Measurements from ENCODE around the gene RXYLT1. TPM values are rescaled to one million over a fixed set of nuclear protein-coding genes. Genes with fewer than 3 reads are reported as not detected.

The RXYLT1 gene
- polyA plus RNA-seq, 6 donors from 2014 or later, result 14.3 to 30.2 (median 18.6) TPM

GRCh38 chr12:63766498-63766897, 13.2 kb upstream of the RXYLT1 start:
- peaks cover 3 to 5% (median 5%) of the 10 kb centered on the region in 3 donors for H3K4me1 Mint-ChIP-seq
- DNase-seq, result no peak
- H3K36me3 Mint-ChIP-seq, result peaks cover 0 to 7% of the 10 kb centered on the region in 2 donors
- H3K4me3 Mint-ChIP-seq, result no peak overlapping the region
- H3K27me3 Mint-ChIP-seq, result peaks cover 0 to 11% (median 0%) of the 10 kb centered on the region in 3 donors
- no peak for ATAC-seq (ENCODE audit: low read depth in 2 of 2)
- no peak overlapping the region for H3K27ac Mint-ChIP-seq
- H3K9me3 Mint-ChIP-seq, result peaks cover 0 to 27% (median 13%) of the 10 kb centered on the region in 7 donors

GRCh38 chr12:63770375-63770774, 9.3 kb upstream of the RXYLT1 start:
- Mint-ChIP-seq H3K9me3 (peaks cover 0 to 27% (median 13%) of the 10 kb centered on the region in 7 donors), H3K27me3 (peaks cover 0 to 9% (median 0%) of the 10 kb centered on the region in 3 donors), H3K4me3 (peak overlapping the region in 1 of 8 donors; percentile 29), H3K4me1 (peaks cover 3 to 5% (median 5%) of the 10 kb centered on the region in 3 donors), H3K36me3 (peaks cover 0 to 7% of the 10 kb centered on the region in 2 donors), H3K27ac (no peak overlapping the region)
- ATAC-seq (ENCODE audit: low read depth in 2 of 2), result no peak
- no peak for DNase-seq

- Mint-ChIP-seq H3K27me3 (peaks cover 0 to 9% (median 4%) of the 10 kb centered on the region in 3 donors), H3K36me3 (peaks cover 0 to under 1% of the 10 kb centered on the region in 2 donors), H3K4me3 (peak overlapping the region in 1 of 8 donors; percentile 87), H3K4me1 (peaks cover 12 to 16% (median 13%) of the 10 kb centered on the region in 3 donors), H3K9me3 (no peaks in the 10 kb centered on the region), H3K27ac (no peak overlapping the region)
- no peak for DNase-seq
- no peak for ATAC-seq (ENCODE audit: low read depth in 2 of 2)
Measured at GRCh38 chr12:63777340-63777739, 2.4 kb upstream of the RXYLT1 start.

GRCh38 chr12:63782466-63782865, 2.8 kb downstream of the RXYLT1 start:
- H3K27me3 Mint-ChIP-seq, result no peaks in the 10 kb centered on the region

GRCh38 chr12:63787306-63787705, 7.6 kb downstream of the RXYLT1 start:
- DNase-seq (no peak), ATAC-seq (ENCODE audit: low read depth in 2 of 2) (no peak)
- Mint-ChIP-seq H3K27me3 (no peaks in the 10 kb centered on the region), H3K4me1 (peaks cover 0 to 13% (median 6%) of the 10 kb centered on the region in 3 donors), H3K4me3 (no peak overlapping the region), H3K27ac (no peak overlapping the region), H3K36me3 (peaks cover 39 to 42% of the 10 kb centered on the region in 2 donors), H3K9me3 (no peaks in the 10 kb centered on the region)

More at GRCh38 chr12:63782466-63782865, 2.8 kb downstream of the RXYLT1 start:
- no peak for DNase-seq
- no peak for ATAC-seq (ENCODE audit: low read depth in 2 of 2)
- peaks cover 12 to 20% (median 13%) of the 10 kb centered on the region in 3 donors for H3K4me1 Mint-ChIP-seq
- peaks cover 19 to 27% of the 10 kb centered on the region in 2 donors for H3K36me3 Mint-ChIP-seq
- H3K9me3 Mint-ChIP-seq, result no peaks in the 10 kb centered on the region
- peak overlapping the region in 1 of 8 donors; percentile 87 for H3K4me3 Mint-ChIP-seq
- no peak overlapping the region for H3K27ac Mint-ChIP-seq

- H3K36me3 Mint-ChIP-seq, result peaks cover 21 to 30% of the 10 kb centered on the region in 2 donors
- H3K27me3 Mint-ChIP-seq, result no peaks in the 10 kb centered on the region
- H3K4me1 Mint-ChIP-seq, result peaks cover 0 to 6% (median 5%) of the 10 kb centered on the region in 3 donors
- H3K4me3 Mint-ChIP-seq, result no peak overlapping the region
- ATAC-seq (ENCODE audit: low read depth in 2 of 2) (no peak), DNase-seq (no peak)
- no peaks in the 10 kb centered on the region for H3K9me3 Mint-ChIP-seq
- no peak overlapping the region for H3K27ac Mint-ChIP-seq
Measured at GRCh38 chr12:63790608-63790945, 10.9 kb downstream of the RXYLT1 start.

GRCh38 chr12:63792338-63792737, 12.6 kb downstream of the RXYLT1 start:
- ATAC-seq (ENCODE audit: low read depth in 2 of 2) (no peak), DNase-seq (no peak)
- no peaks in the 10 kb centered on the region for H3K9me3 Mint-ChIP-seq
- H3K27ac Mint-ChIP-seq, result no peak overlapping the region
- H3K4me3 Mint-ChIP-seq, result no peak overlapping the region
- H3K4me1 Mint-ChIP-seq, result peaks cover 0 to 6% (median 5%) of the 10 kb centered on the region in 3 donors
- no peaks in the 10 kb centered on the region for H3K27me3 Mint-ChIP-seq
- H3K36me3 Mint-ChIP-seq, result peaks cover 13 to 24% of the 10 kb centered on the region in 2 donors

GRCh38 chr12:63795032-63795687, 15.5 kb downstream of the RXYLT1 start:
- Mint-ChIP-seq H3K27ac (peak overlapping the region in 3 of 6 donors; percentile 39 to 93 (median 43)), H3K4me1 (peaks cover 0 to 4% (median 0%) of the 10 kb centered on the region in 3 donors), H3K4me3 (no peak overlapping the region), H3K27me3 (no peaks in the 10 kb centered on the region), H3K36me3 (peaks cover 5 to 8% of the 10 kb centered on the region in 2 donors), H3K9me3 (no peaks in the 10 kb centered on the region)
- DNase-seq (no peak), ATAC-seq (ENCODE audit: low read depth in 2 of 2) (no peak)

- Mint-ChIP-seq H3K36me3 (no peaks in the 10 kb centered on the region), H3K9me3 (no peaks in the 10 kb centered on the region), H3K4me1 (peaks cover 0 to 4% (median 0%) of the 10 kb centered on the region in 3 donors), H3K27me3 (no peaks in the 10 kb centered on the region), H3K27ac (no peak overlapping the region), H3K4me3 (no peak overlapping the region)
- no peak for DNase-seq
- ATAC-seq (ENCODE audit: low read depth in 2 of 2), result no peak
Measured at GRCh38 chr12:63795944-63796343, 16.2 kb downstream of the RXYLT1 start.

GRCh38 chr12:63802012-63802608, 22.4 kb downstream of the RXYLT1 start:
- no peaks in the 10 kb centered on the region for H3K27me3 Mint-ChIP-seq
- no peaks in the 10 kb centered on the region for H3K9me3 Mint-ChIP-seq

GRCh38 chr12:63804746-63805145, 25.0 kb downstream of the RXYLT1 start:
- H3K36me3 Mint-ChIP-seq, result peaks cover 0 to 8% of the 10 kb centered on the region in 2 donors
- no peak for DNase-seq
- no peaks in the 10 kb centered on the region for H3K9me3 Mint-ChIP-seq
- H3K27ac Mint-ChIP-seq, result no peak overlapping the region
- H3K4me3 Mint-ChIP-seq, result no peak overlapping the region
- no peak for ATAC-seq (ENCODE audit: low read depth in 2 of 2)
- H3K27me3 Mint-ChIP-seq, result no peaks in the 10 kb centered on the region
- no peaks in the 10 kb centered on the region for H3K4me1 Mint-ChIP-seq

More at GRCh38 chr12:63802012-63802608, 22.4 kb downstream of the RXYLT1 start:
- Mint-ChIP-seq H3K4me1 (peaks cover 0 to 4% (median 0%) of the 10 kb centered on the region in 3 donors), H3K27ac (peak overlapping the region in 1 of 6 donors; percentile 64), H3K4me3 (no peak overlapping the region), H3K36me3 (no peaks in the 10 kb centered on the region)
- DNase-seq (peak; percentile 12), ATAC-seq (ENCODE audit: low read depth in 2 of 2) (no peak)

- H3K9me3 Mint-ChIP-seq, result no peaks in the 10 kb centered on the region
- DNase-seq, result no peak
- H3K4me3 Mint-ChIP-seq, result no peak overlapping the region
- H3K4me1 Mint-ChIP-seq, result no peaks in the 10 kb centered on the region
- no peak for ATAC-seq (ENCODE audit: low read depth in 2 of 2)
- no peak overlapping the region for H3K27ac Mint-ChIP-seq
- H3K36me3 Mint-ChIP-seq, result peaks cover 0 to 9% of the 10 kb centered on the region in 2 donors
- no peaks in the 10 kb centered on the region for H3K27me3 Mint-ChIP-seq
Measured at GRCh38 chr12:63805704-63806672, 26.3 kb downstream of the RXYLT1 start.

- H3K36me3 Mint-ChIP-seq, result peaks cover 0 to 9% of the 10 kb centered on the region in 2 donors
- H3K4me3 Mint-ChIP-seq, result no peak overlapping the region
- H3K27ac Mint-ChIP-seq, result no peak overlapping the region
- no peak for ATAC-seq (ENCODE audit: low read depth in 2 of 2)
- no peaks in the 10 kb centered on the region for H3K27me3 Mint-ChIP-seq
- no peak for DNase-seq
- peaks cover 0 to 2% (median 0%) of the 10 kb centered on the region in 3 donors for H3K4me1 Mint-ChIP-seq
- no peaks in the 10 kb centered on the region for H3K9me3 Mint-ChIP-seq
Measured at GRCh38 chr12:63808631-63809030, 28.9 kb downstream of the RXYLT1 start.

All from naive B cell (primary cell).